HAP-1 (cell line): Measurements from ENCODE around the gene ADH5.
"Not testable (repeated sequence)": the region's sequence is repeated elsewhere in the genome, so short reads cannot be mapped to it uniquely, and the experiment has no call there.

Source experiments
- DNase-seq, 2 experiments: peaks; one replicate each; pipeline ENCODE4 v3.0.0-alpha.2; 2016 to 2020; ENCODE audit warnings: low spot score in 2 of 2
- H3K27me3 ChIP-seq: fragments of 250-450 bp; sonication (Bioruptor Pico); 2 replicates; pipeline ENCODE4 v1.5.1; 2020; ENCODE audit warnings: low read depth, mild to moderate bottlenecking, moderate library complexity
- H3K36me3 ChIP-seq: fragments of 250-450 bp; sonication (Bioruptor Pico); replicated peaks from 2 replicates; pipeline ENCODE4 v1.5.1; 2020; ENCODE audit warnings: mild to moderate bottlenecking
- H3K4me1 ChIP-seq: fragments of 250-450 bp; sonication (Bioruptor Pico); 2 replicates; pipeline ENCODE4 v1.5.1; 2020; ENCODE audit warnings: mild to moderate bottlenecking
- H3K4me3 ChIP-seq: fragments of 250-450 bp; sonication (Bioruptor Pico); 2 replicates; pipeline ENCODE4 v1.5.1; 2020; ENCODE audit warnings: mild to moderate bottlenecking, moderate library complexity
- H3K9me3 ChIP-seq: fragments of 250-450 bp; sonication (Bioruptor Pico); 2 replicates; pipeline ENCODE4 v1.5.1; 2020; ENCODE audit warnings: mild to moderate bottlenecking, moderate library complexity
- in situ Hi-C: fragments of 300-500 bp; cut with MboI; formaldehyde crosslinking; loops from 3 replicates; pipeline ENCODE4 v1.14.3; 2020; ENCODE audit warnings: low sequenced_read_pairs, inconsistent platforms, mixed read lengths

ADH5 gene

GRCh38 chr4:99088481-99089365, at the start of gene ADH5:
Gene ADH5, minus strand, starts transcription at chr4:99088788. Its CDS starts 88 bp downstream, at chr4:99088700.
- H3K4me1 ChIP-seq: peaks cover 20% of the 10 kb centered on the region
- H3K4me3 ChIP-seq: peak within 1 kb of the TSS; percentile 91
- in situ Hi-C loops: no loop called here
- H3K9me3 ChIP-seq: 0 out of 2 replicates have a peak, but pooled peaks cover 2% of the 10 kb centered on the region
- H3K36me3 ChIP-seq: peaks cover 24% of the 10 kb centered on the region
- H3K27me3 ChIP-seq: no peaks in the 10 kb centered on the region
- peak; percentile 79 to 92 for DNase-seq

- no peak overlapping the region for H3K4me3 ChIP-seq
- no peak for DNase-seq
- H3K36me3 ChIP-seq: no peaks in the 10 kb centered on the region
- no peaks in the 10 kb centered on the region for H3K9me3 ChIP-seq
- H3K27me3 ChIP-seq: no peaks in the 10 kb centered on the region
- in situ Hi-C loops: no loop called here
- no peaks in the 10 kb centered on the region for H3K4me1 ChIP-seq
These were observed 47.7 kb upstream of the ADH5 start for GRCh38 chr4:99136329-99136728.

- DNase-seq: no peak
- H3K27me3 ChIP-seq: no peaks in the 10 kb centered on the region
- no peaks in the 10 kb centered on the region for H3K9me3 ChIP-seq
- no peaks in the 10 kb centered on the region for H3K4me1 ChIP-seq
- in situ Hi-C loops: no loop called here
- H3K4me3 ChIP-seq: no peak overlapping the region
- H3K36me3 ChIP-seq: no peaks in the 10 kb centered on the region
These were observed 47.1 kb upstream of the ADH5 start for GRCh38 chr4:99135541-99136162.

GRCh38 chr4:99134586-99134985, 46.0 kb upstream of the ADH5 start:
- H3K27me3 ChIP-seq: no peaks in the 10 kb centered on the region
- in situ Hi-C loops: no loop called here
- no peak for DNase-seq
- no peak overlapping the region for H3K4me3 ChIP-seq
- H3K4me1 ChIP-seq: no peaks in the 10 kb centered on the region
- H3K36me3 ChIP-seq: no peaks in the 10 kb centered on the region
- H3K9me3 ChIP-seq: no peaks in the 10 kb centered on the region

DNA sequence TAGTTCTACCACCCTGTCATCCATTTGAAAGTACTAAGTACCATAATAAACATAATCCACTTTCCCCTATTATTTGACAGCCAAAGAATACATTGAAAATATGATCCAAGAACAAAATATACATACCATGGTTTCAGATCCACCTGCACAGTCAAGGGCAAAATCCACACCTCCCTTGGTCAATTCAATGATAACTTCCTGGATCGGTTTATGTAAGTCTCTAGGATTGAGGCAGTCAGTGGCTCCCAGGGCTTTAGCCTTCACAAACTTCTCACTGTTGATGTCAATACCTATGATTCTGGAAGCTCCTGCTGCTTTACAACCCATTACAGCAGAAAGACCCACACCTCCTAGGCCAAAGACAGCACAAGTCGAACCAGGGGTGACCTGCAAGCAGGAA, 42.8 kb upstream of the ADH5 start:
- Histone ChIP-seq H3K27me3 (no peaks in the 10 kb centered on the region), H3K36me3 (no peaks in the 10 kb centered on the region), H3K4me1 (no peaks in the 10 kb centered on the region), H3K4me3 (no peak overlapping the region), H3K9me3 (no peaks in the 10 kb centered on the region)
- in situ Hi-C loops: no loop called here
- DNase-seq: no peak

- Histone ChIP-seq H3K9me3 (no peaks in the 10 kb centered on the region), H3K36me3 (no peaks in the 10 kb centered on the region), H3K27me3 (no peaks in the 10 kb centered on the region), H3K4me3 (no peak overlapping the region), H3K4me1 (no peaks in the 10 kb centered on the region)
- in situ Hi-C loops: loop anchor here (10.0 kb wide), 1 partner anchor 278 kb away; no protein-coding TSS in a partner anchor
- no peak for DNase-seq
These were observed 37.8 kb upstream of the ADH5 start for GRCh38 chr4:99126376-99126775.

GRCh38 chr4:99121008-99121407, 32.4 kb upstream of the ADH5 start:
- Histone ChIP-seq H3K36me3 (no peaks in the 10 kb centered on the region), H3K27me3 (no peaks in the 10 kb centered on the region), H3K9me3 (no peaks in the 10 kb centered on the region), H3K4me3 (no peak overlapping the region), H3K4me1 (no peaks in the 10 kb centered on the region)
- DNase-seq: no peak
- in situ Hi-C loops: loop anchor here (10.0 kb wide), 1 partner anchor 284 kb away; no protein-coding TSS in a partner anchor

GRCh38 chr4:99120501-99120900, 31.9 kb upstream of the ADH5 start:
- Histone ChIP-seq H3K9me3 (no peaks in the 10 kb centered on the region), H3K36me3 (no peaks in the 10 kb centered on the region), H3K27me3 (no peaks in the 10 kb centered on the region), H3K4me3 (no peak overlapping the region), H3K4me1 (no peaks in the 10 kb centered on the region)
- no peak for DNase-seq
- in situ Hi-C loops: loop anchor here (10.0 kb wide), 1 partner anchor 284 kb away; no protein-coding TSS in a partner anchor

GRCh38 chr4:99117876-99118693, 29.5 kb upstream of the ADH5 start:
- no peak overlapping the region for H3K4me3 ChIP-seq
- no peaks in the 10 kb centered on the region for H3K36me3 ChIP-seq
- no peaks in the 10 kb centered on the region for H3K4me1 ChIP-seq
- H3K9me3 ChIP-seq: no peaks in the 10 kb centered on the region
- in situ Hi-C loops: no loop called here
- DNase-seq: peak in 1 of 2 experiments; percentile 36
- no peaks in the 10 kb centered on the region for H3K27me3 ChIP-seq

DNA sequence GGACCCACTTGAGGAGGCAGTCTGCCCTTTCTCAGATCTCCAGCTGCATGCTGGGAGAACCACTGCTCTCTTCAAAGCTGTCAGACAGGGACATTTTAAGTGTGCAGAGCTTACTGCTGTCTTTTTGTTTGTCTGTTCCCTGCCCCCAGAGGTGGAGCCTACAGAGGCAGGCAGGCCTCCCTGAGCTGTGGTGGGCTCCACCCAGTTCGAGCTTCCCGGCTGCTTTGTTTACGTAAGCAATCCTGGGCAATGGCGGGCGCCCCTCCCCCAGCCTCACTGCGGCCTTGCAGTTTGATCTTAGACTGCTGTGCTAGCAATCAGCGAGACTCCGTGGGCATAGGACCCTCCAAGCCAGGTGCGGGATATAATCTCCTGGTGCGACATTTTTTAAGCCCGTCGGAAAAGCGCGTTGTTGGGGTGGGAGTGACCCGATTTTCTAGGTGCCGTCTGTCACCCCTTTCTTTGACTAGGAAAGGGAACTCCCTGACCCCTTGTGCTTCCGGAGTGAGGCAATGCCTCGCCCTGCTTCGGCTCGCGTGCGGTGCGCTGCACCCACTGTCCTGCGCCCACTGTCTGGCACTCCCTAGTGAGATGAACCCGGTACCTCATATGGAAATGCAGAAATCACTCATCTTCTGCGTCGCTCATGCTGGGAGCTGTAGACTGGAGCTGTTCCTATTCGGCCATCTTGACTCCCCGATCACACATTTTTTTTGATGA, 28.7 kb upstream of the ADH5 start:
- H3K4me1 ChIP-seq, H3K36me3 ChIP-seq, in situ Hi-C loops, H3K9me3 ChIP-seq, H3K27me3 ChIP-seq, H3K4me3 ChIP-seq: not testable (repeated sequence)
- peak in 1 of 2 experiments; percentile 47 for DNase-seq

GRCh38 chr4:99109286-99109685, 20.7 kb upstream of the ADH5 start:
- in situ Hi-C loops: not testable (repeated sequence)

DNA sequence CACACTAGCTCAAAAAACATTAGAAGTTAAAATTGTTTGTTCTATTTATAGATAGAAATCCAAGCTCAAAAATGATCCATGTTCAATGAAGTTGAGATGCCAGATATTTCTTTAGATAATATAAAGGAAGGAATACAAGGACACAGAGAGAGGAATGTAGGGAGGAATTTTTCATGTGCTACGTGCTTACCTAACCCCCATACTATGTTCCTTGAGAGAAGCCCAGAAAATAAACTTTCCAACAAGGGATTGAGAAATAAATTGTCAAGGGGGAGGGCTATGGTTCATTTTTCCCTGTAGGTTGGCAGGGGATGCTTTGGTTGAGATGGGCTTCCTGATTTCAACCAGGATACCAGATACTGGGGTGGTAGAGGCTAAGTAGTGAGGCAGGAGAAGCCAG, 15.6 kb upstream of the ADH5 start:
- H3K4me3 ChIP-seq: no peak overlapping the region
- H3K27me3 ChIP-seq: no peaks in the 10 kb centered on the region
- in situ Hi-C loops: no loop called here
- DNase-seq: no peak
- no peaks in the 10 kb centered on the region for H3K36me3 ChIP-seq
- H3K4me1 ChIP-seq: no peaks in the 10 kb centered on the region
- H3K9me3 ChIP-seq: no peaks in the 10 kb centered on the region

More at GRCh38 chr4:99109286-99109685, 20.7 kb upstream of the ADH5 start:
- not testable (repeated sequence) for H3K4me3 ChIP-seq, H3K36me3 ChIP-seq, H3K4me1 ChIP-seq, H3K9me3 ChIP-seq, DNase-seq, H3K27me3 ChIP-seq

DNA sequence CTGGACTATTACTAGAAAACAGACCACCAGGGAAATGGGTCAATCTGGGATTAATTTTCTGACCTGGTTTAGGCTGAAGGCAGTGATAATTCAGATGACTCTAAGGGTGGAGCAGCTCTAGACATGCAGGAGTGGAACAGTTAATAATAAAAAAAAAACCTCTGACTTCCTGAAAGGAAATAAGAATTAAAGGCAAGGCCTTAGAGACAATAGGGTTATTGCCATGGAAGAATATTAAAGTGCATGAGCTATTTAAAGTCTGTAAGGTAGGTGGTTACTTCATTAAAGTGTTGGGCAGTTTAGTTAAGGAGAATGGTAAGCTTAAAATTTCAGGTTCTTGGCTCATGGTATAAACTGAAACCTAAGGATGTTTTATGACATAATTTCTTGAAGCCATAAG, 14.6 kb upstream of the ADH5 start:
- in situ Hi-C loops: no loop called here
- Histone ChIP-seq H3K9me3 (no peaks in the 10 kb centered on the region), H3K4me1 (no peaks in the 10 kb centered on the region)

More for the DNA sequence above, 14.6 kb upstream of the ADH5 start:
- Histone ChIP-seq H3K36me3 (no peaks in the 10 kb centered on the region), H3K27me3 (no peaks in the 10 kb centered on the region), H3K4me3 (no peak overlapping the region)
- DNase-seq: no peak
